HepG2 (cell line): ENCODE measurements around the gene CDK5RAP2. TPM values are rescaled to one million over a fixed set of nuclear protein-coding genes. Genes with fewer than 3 reads are reported as not detected.

Experiments used
- ATF2 ChIP-seq: sonication (generic); formaldehyde crosslinking; IDR thresholded peaks from 2 replicates; pipeline ENCODE4 v1.4.0; 2020; ENCODE audit warnings: missing genetic modification reagents
- CCDC6 ChIP-seq: sonication (generic); formaldehyde crosslinking; IDR thresholded peaks from 2 replicates; pipeline ENCODE4 v1.8.1; 2022; ENCODE audit warnings: mild to moderate bottlenecking, missing genetic modification reagents, moderate library complexity
- CENPT ChIP-seq: sonication (generic); formaldehyde crosslinking; IDR thresholded peaks from 2 replicates; pipeline ENCODE4 v1.8.0; 2022; ENCODE audit warnings: low read depth, mild to moderate bottlenecking, moderate library complexity, missing genetic modification reagents
- FOXA1 ChIP-seq, 2 experiments: fragments of 450-650 bp in 1 of 2; sonication (generic) in 1 of 2; formaldehyde crosslinking in 1 of 2; IDR thresholded peaks; 2 replicates each; pipeline versions ENCODE4 v1.4.0 to v1.6.1; 2016 to 2020; ENCODE audit warnings: missing genetic modification reagents in 1 of 2
- GMEB2 ChIP-seq: IDR thresholded peaks from 2 replicates; pipeline ENCODE4 v1.6.1; 2016; ENCODE audit warnings: missing biosample characterization, missing genetic modification reagents, low read depth
- HMGA1 ChIP-seq: sonication (generic); formaldehyde crosslinking; conservative IDR thresholded peaks from 2 replicates; pipeline ENCODE4 v1.4.0; 2020; ENCODE audit warnings: missing genetic modification reagents
- ISL2 ChIP-seq: sonication (generic); formaldehyde crosslinking; IDR thresholded peaks from 2 replicates; pipeline ENCODE4 v1.5.0; 2020; ENCODE audit warnings: missing genetic modification reagents
- MATR3 ChIP-seq: sonication (generic); formaldehyde crosslinking; IDR thresholded peaks from 2 replicates; pipeline ENCODE4 v1.4.0; 2020; ENCODE audit warnings: missing genetic modification reagents
- NCOA2 ChIP-seq: sonication (generic); formaldehyde crosslinking; IDR thresholded peaks from 2 replicates; pipeline ENCODE4 v1.8.0; 2022; ENCODE audit warnings: inconsistent platforms
- NFKB2 ChIP-seq: sonication (generic); formaldehyde crosslinking; IDR thresholded peaks from 2 replicates; pipeline ENCODE4 v1.4.0; 2020; ENCODE audit warnings: missing genetic modification reagents, borderline replicate concordance
- ONECUT2 ChIP-seq: sonication (generic); formaldehyde crosslinking; IDR thresholded peaks from 2 replicates; pipeline ENCODE4 v1.4.0; 2020; ENCODE audit warnings: missing genetic modification reagents
- POGZ ChIP-seq: sonication (generic); formaldehyde crosslinking; IDR thresholded peaks from 2 replicates; pipeline ENCODE4 v1.4.0; 2020; ENCODE audit warnings: mild to moderate bottlenecking, missing genetic modification reagents
- RBAK ChIP-seq: sonication (generic); formaldehyde crosslinking; IDR thresholded peaks from 2 replicates; pipeline ENCODE4 v1.5.1; 2020; ENCODE audit warnings: mild to moderate bottlenecking, missing genetic modification reagents
- RBM39 ChIP-seq: fragments of 200-400 bp; formaldehyde crosslinking; IDR thresholded peaks from one replicate; pipeline ENCODE4 v1.6.1; 2018; ENCODE audit warnings: antibody characterized with exemption, mild to moderate bottlenecking, low read depth, low read length; ENCODE audit not compliant: poor library complexity, severe bottlenecking
- SKI ChIP-seq: fragments of 450-650 bp; IDR thresholded peaks from one replicate; pipeline ENCODE4 v1.6.1; 2018; ENCODE audit warnings: mild to moderate bottlenecking; ENCODE audit not compliant: partially characterized antibody
- THAP8 ChIP-seq: sonication (generic); formaldehyde crosslinking; IDR thresholded peaks from 2 replicates; pipeline ENCODE4 v1.5.1; 2020; ENCODE audit warnings: missing genetic modification reagents, mild to moderate bottlenecking, borderline replicate concordance
- ZBTB8A ChIP-seq: sonication (generic); formaldehyde crosslinking; IDR thresholded peaks from 2 replicates; pipeline ENCODE4 v1.4.0; 2020; ENCODE audit warnings: mild to moderate bottlenecking, low read depth, missing genetic modification reagents, borderline replicate concordance
- ZFY ChIP-seq: sonication (generic); formaldehyde crosslinking; IDR thresholded peaks from 2 replicates; pipeline ENCODE4 v1.4.0; 2020; ENCODE audit warnings: missing genetic modification reagents
- ZNF225 ChIP-seq: sonication (generic); formaldehyde crosslinking; IDR thresholded peaks from 2 replicates; pipeline ENCODE4 v1.4.0; 2020; ENCODE audit warnings: mild to moderate bottlenecking, missing genetic modification reagents
- ZNF296 ChIP-seq: sonication (generic); formaldehyde crosslinking; conservative IDR thresholded peaks from 2 replicates; pipeline ENCODE4 v1.5.0; 2020; ENCODE audit warnings: mild to moderate bottlenecking, missing genetic modification reagents
- ZNF382 ChIP-seq: sonication (generic); formaldehyde crosslinking; IDR thresholded peaks from 2 replicates; pipeline ENCODE4 v1.5.0; 2020; ENCODE audit warnings: missing genetic modification reagents, mild to moderate bottlenecking, borderline replicate concordance
- ZNF512B ChIP-seq: sonication (generic); formaldehyde crosslinking; IDR thresholded peaks from 2 replicates; pipeline ENCODE4 v1.5.1; 2020; ENCODE audit warnings: missing genetic modification reagents, mild to moderate bottlenecking, borderline replicate concordance
- ZNF615 ChIP-seq: sonication (generic); formaldehyde crosslinking; IDR thresholded peaks from 2 replicates; pipeline ENCODE4 v1.5.0; 2020; ENCODE audit warnings: mild to moderate bottlenecking, missing genetic modification reagents, borderline replicate concordance
- ZNF678 ChIP-seq: sonication (generic); formaldehyde crosslinking; IDR thresholded peaks from 2 replicates; pipeline ENCODE4 v1.4.0; 2020; ENCODE audit warnings: mild to moderate bottlenecking, missing genetic modification reagents
- ZSCAN30 ChIP-seq: sonication (generic); formaldehyde crosslinking; IDR thresholded peaks from 2 replicates; pipeline ENCODE4 v1.5.0; 2020; ENCODE audit warnings: mild to moderate bottlenecking, missing genetic modification reagents
- polyA plus RNA-seq, 8 experiments: library from polyadenylated mRNA; depleted of rRNA in 3 of 8; stranded (reverse) in 7 of 8; unstranded in 1 of 8; fragments of >200 nt; fragmentation: Illumina TruSeq in 4 of 8; extraction: Trizol in 4 of 8; gene quantifications; 2 replicates each; pipeline versions ENCODE4 v1.2.1 to v1.2.3, GENCODE V29; 2011 to 2016; ENCODE audit warnings: low read depth in 4 of 8, missing spikeins in 1 of 8, mixed read lengths in 1 of 8; ENCODE audit not compliant: insufficient read depth in 1 of 8
- total RNA-seq, 5 experiments: library from RNA; depleted of rRNA; stranded (reverse); fragments of >200 nt; fragmentation: Illumina TruSeq; extraction: Trizol; gene quantifications; 2 replicates each; pipeline ENCODE4 v1.2.3, GENCODE V29; 2016; ENCODE audit warnings: low read depth in 1 of 5

Gene CDK5RAP2
- total and polyA plus RNA-seq, 2 of the 13 experiments (the other 11 are each of a cell fraction or from before 2014, with no cell fraction given) = 31.8 to 42.2 TPM

- TF ChIP-seq GMEB2 (CRISPR knock-in tag) (no peak), ZNF678 (CRISPR knock-in tag) (no peak), ZSCAN30 (no peak), CENPT (CRISPR knock-in tag) (no peak), ZFY (CRISPR knock-in tag) (peak; percentile 70), FOXA1 (IDR thresholded peaks at IDR 0.05) (no peak), FOXA1 (CRISPR knock-in tag; IDR thresholded peaks at IDR 0.05) (peak; percentile 60), ONECUT2 (0 out of 2 replicates have a peak, but pooled peaks have one; percentile 25), ZNF296 (CRISPR knock-in tag) (no peak), CCDC6 (CRISPR knock-in tag) (no peak), RBM39 (no peak), RBAK (no peak), ISL2 (no peak; the same call in 1 of the 2 replicates), ZNF225 (CRISPR knock-in tag) (no peak), SKI (no peak), THAP8 (CRISPR knock-in tag) (no peak), HMGA1 (CRISPR knock-in tag) (no peak), ZNF615 (CRISPR knock-in tag) (no peak), POGZ (CRISPR knock-in tag) (no peak; the same call in 1 of the 2 replicates), MATR3 (CRISPR knock-in tag) (no peak), NCOA2 (CRISPR knock-in tag) (0 out of 2 replicates have a peak, but pooled peaks have one; percentile 25), ZNF382 (CRISPR knock-in tag) (no peak), ZNF512B (CRISPR knock-in tag) (no peak), NFKB2 (CRISPR knock-in tag) (no peak), ZBTB8A (no peak), ATF2 (CRISPR knock-in tag) (no peak)
Measured at GRCh38 chr9:120387257-120388002, 192.5 kb downstream of the CDK5RAP2 start (continued).
